Vagina (tissue), 2 donors: ENCODE data around the gene GTSE1.

Experiments
- POLR2A ChIP-seq, 2 donors: fragments of 450-650 bp; IDR thresholded peaks; one replicate each; pipeline ENCODE4 v1.6.1; 2017; ENCODE audit warnings: antibody characterized with exemption in 2 of 2, mild to moderate bottlenecking in 2 of 2, moderate library complexity in 2 of 2
- TF ChIP-seq, protein P1 (sequence below), 3 experiments: fragments of 450-650 bp in 2 of 3; fragments of 200-600 bp in 1 of 3; sonication (generic) in 1 of 3; IDR thresholded peaks; one replicate each; pipeline ENCODE4 v1.5.1; 2017 to 2019; ENCODE audit warnings: antibody characterized with exemption in 3 of 3, mild to moderate bottlenecking in 2 of 3, moderate library complexity in 2 of 3

DNA sequence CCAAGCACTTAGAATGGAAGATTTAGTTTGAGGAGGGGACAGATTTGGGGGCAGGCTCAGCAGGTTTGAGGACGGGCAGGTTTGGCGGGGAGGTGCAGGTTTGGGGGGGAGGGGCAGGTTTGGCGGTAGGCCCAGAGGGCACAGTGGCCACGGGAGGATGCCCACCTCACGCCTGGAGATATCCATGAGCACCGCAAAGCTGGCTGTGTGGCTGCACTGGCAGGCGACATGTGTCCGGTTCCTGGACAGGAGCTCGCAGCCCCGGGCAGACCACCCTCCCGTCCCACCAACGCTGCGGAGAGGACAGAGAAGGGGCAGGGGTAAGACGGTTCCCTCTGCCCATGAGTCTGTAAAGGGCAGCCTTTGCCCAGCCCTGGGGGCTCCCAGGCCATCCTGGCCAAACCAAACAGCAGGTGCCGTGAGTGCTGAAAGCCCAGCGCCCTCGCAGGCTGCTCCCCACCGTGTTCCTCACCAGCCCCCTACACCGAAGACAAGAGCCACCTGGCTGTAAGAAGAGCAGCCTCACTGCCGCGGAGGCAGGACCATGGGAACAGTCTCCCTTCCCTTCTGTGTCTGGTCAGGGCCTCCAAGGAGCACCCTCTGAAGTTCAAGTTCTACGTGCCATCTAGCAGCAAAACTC is 81.9 kb downstream of the GTSE1 start:
- no peak for TF ChIP-seq POLR2A (IDR thresholded peaks at IDR 0.05)
- TF ChIP-seq, protein P1, sequence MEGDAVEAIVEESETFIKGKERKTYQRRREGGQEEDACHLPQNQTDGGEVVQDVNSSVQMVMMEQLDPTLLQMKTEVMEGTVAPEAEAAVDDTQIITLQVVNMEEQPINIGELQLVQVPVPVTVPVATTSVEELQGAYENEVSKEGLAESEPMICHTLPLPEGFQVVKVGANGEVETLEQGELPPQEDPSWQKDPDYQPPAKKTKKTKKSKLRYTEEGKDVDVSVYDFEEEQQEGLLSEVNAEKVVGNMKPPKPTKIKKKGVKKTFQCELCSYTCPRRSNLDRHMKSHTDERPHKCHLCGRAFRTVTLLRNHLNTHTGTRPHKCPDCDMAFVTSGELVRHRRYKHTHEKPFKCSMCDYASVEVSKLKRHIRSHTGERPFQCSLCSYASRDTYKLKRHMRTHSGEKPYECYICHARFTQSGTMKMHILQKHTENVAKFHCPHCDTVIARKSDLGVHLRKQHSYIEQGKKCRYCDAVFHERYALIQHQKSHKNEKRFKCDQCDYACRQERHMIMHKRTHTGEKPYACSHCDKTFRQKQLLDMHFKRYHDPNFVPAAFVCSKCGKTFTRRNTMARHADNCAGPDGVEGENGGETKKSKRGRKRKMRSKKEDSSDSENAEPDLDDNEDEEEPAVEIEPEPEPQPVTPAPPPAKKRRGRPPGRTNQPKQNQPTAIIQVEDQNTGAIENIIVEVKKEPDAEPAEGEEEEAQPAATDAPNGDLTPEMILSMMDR (IDR thresholded peaks at IDR 0.05), result no peak
